Neural progenitor cell (in vitro differentiated cells): ENCODE measurements around the gene CADPS. TPM values are rescaled to one million over a fixed set of nuclear protein-coding genes. Genes with fewer than 3 reads are reported as not detected.

Source experiments
- DNase-seq: peaks from one replicate; pipeline ENCODE4 v3.0.0-alpha.2; 2016; ENCODE audit warnings: low spot score
- H2AFZ ChIP-seq: fragments of 200-600 bp; sonication (generic); replicated peaks from 2 replicates; pipeline ENCODE4 v1.6.1; 2016; ENCODE audit warnings: antibody characterized with exemption
- H3F3A ChIP-seq: fragments of 200-600 bp; sonication (generic); 2 replicates; pipeline ENCODE4 v1.6.1; 2016; ENCODE audit warnings: antibody characterized with exemption, low read depth
- H3K27ac ChIP-seq: fragments of 200-600 bp; sonication (generic); 2 replicates; pipeline ENCODE4 v1.5.1; 2016; ENCODE audit warnings: mild to moderate bottlenecking
- H3K27me3 ChIP-seq: fragments of 200-600 bp; sonication (generic); 2 replicates; pipeline ENCODE4 v1.6.1; 2016; ENCODE audit warnings: mild to moderate bottlenecking, moderate library complexity
- H3K36me3 ChIP-seq: fragments of 200-600 bp; sonication (generic); 2 replicates; pipeline ENCODE4 v1.5.1; 2016
- H3K4me1 ChIP-seq: fragments of 200-600 bp; sonication (generic); 2 replicates; pipeline ENCODE4 v1.6.1; 2016; ENCODE audit warnings: mixed run types
- H3K4me2 ChIP-seq: fragments of 200-600 bp; sonication (generic); 2 replicates; pipeline ENCODE4 v1.6.1; 2016
- H3K4me3 ChIP-seq: fragments of 200-600 bp; sonication (generic); 2 replicates; pipeline ENCODE4 v1.5.1; 2016
- H3K79me2 ChIP-seq: fragments of 200-600 bp; sonication (generic); 2 replicates; pipeline ENCODE4 v1.6.1; 2016; ENCODE audit warnings: low read depth
- H3K9ac ChIP-seq: fragments of 200-600 bp; sonication (generic); 2 replicates; pipeline ENCODE4 v1.6.1; 2016
- H3K9me3 ChIP-seq: fragments of 200-600 bp; sonication (generic); 2 replicates; pipeline ENCODE4 v1.5.1; 2016; ENCODE audit warnings: low read depth
- H4K20me1 ChIP-seq: fragments of 200-600 bp; sonication (generic); 2 replicates; pipeline ENCODE4 v1.6.1; 2016; ENCODE audit warnings: low read depth
- H3K27ac Mint-ChIP-seq: 3 replicates; pipeline ENCODE4 v1.8.0; 2021; ENCODE audit warnings: mixed read lengths
- H3K27me3 Mint-ChIP-seq: 2 replicates; pipeline ENCODE4 v1.8.0; 2022; ENCODE audit warnings: low read depth, mild to moderate bottlenecking, inconsistent platforms, moderate library complexity, mixed read lengths; ENCODE audit not compliant: insufficient read depth
- H3K36me3 Mint-ChIP-seq: 3 replicates; pipeline ENCODE4 v1.8.0; 2021; ENCODE audit warnings: mixed read lengths
- H3K4me1 Mint-ChIP-seq: 3 replicates; pipeline ENCODE4 v1.8.0; 2021; ENCODE audit warnings: mixed read lengths
- H3K4me3 Mint-ChIP-seq: 3 replicates; pipeline ENCODE4 v1.8.0; 2021; ENCODE audit warnings: mild to moderate bottlenecking, moderate library complexity, mixed read lengths
- H3K9me3 Mint-ChIP-seq: 3 replicates; pipeline ENCODE4 v1.8.0; 2020; ENCODE audit warnings: mixed read lengths
- CTCF ChIP-seq: fragments of 200-600 bp; sonication (generic); IDR thresholded peaks from 2 replicates; pipeline ENCODE4 v1.5.1; 2017; ENCODE audit warnings: antibody characterized with exemption, mild to moderate bottlenecking
- EZH2 ChIP-seq: fragments of 200-600 bp; sonication (generic); IDR thresholded peaks from 2 replicates; pipeline ENCODE4 v1.6.1; 2017; ENCODE audit warnings: antibody characterized with exemption, mild to moderate bottlenecking, moderate library complexity
- EZH2phosphoT487 ChIP-seq: fragments of 200-600 bp; sonication (generic); IDR thresholded peaks from 2 replicates; pipeline ENCODE4 v1.6.1; 2017; ENCODE audit warnings: antibody characterized with exemption
- total RNA-seq: library from RNA; depleted of rRNA; stranded (reverse); fragments of >200 nt; gene quantifications from 2 replicates; pipeline ENCODE4 v1.2.3, GENCODE V29; 2015; ENCODE audit warnings: low replicate concordance

The CADPS gene
- total RNA-seq, 1 donor from 2014 or later = 17.3 TPM

- Histone ChIP-seq H3K36me3 (no peaks in the 10 kb centered on the region), H3K27ac (no peak overlapping the region), H3K9me3 (no peaks in the 10 kb centered on the region), H2AFZ (no peak overlapping the region), H3K4me1 (peaks cover 79% of the 10 kb centered on the region), H3K27me3 (peaks cover 100% of the 10 kb centered on the region), H3F3A (peaks cover 84% of the 10 kb centered on the region), H3K9ac (no peak overlapping the region), H3K4me3 (peak overlapping the region; percentile 46), H4K20me1 (peaks cover 95% of the 10 kb centered on the region), H3K4me2 (peak overlapping the region; percentile 81), H3K79me2 (no peaks in the 10 kb centered on the region)
- H3K4me1 Mint-ChIP-seq = peaks cover 69% of the 10 kb centered on the region
- H3K9me3 Mint-ChIP-seq = peaks cover 4% of the 10 kb centered on the region
- peak overlapping the region; percentile 86 for H3K27ac Mint-ChIP-seq
- TF ChIP-seq EZH2phosphoT487 (peak; percentile 72), CTCF (no peak), EZH2 (peak; percentile 86)
- H3K4me3 Mint-ChIP-seq = peak overlapping the region; percentile 90
- peaks cover 11% of the 10 kb centered on the region for H3K36me3 Mint-ChIP-seq
- H3K27me3 Mint-ChIP-seq = peaks cover 88% of the 10 kb centered on the region
- peak; percentile 65 for DNase-seq
Observed at GRCh38 chr3:62370858-62371719, 504.1 kb downstream of the CADPS start.

- Histone ChIP-seq H4K20me1 (peaks cover 90% of the 10 kb centered on the region), H3K9me3 (no peaks in the 10 kb centered on the region), H3F3A (peaks cover 84% of the 10 kb centered on the region), H3K79me2 (no peaks in the 10 kb centered on the region), H3K36me3 (no peaks in the 10 kb centered on the region), H3K4me1 (peaks cover 75% of the 10 kb centered on the region), H3K4me2 (peak overlapping the region; percentile 81), H3K27me3 (peaks cover 96% of the 10 kb centered on the region), H3K27ac (no peak overlapping the region), H3K9ac (no peak overlapping the region), H3K4me3 (peak overlapping the region; percentile 46), H2AFZ (no peak overlapping the region)
- H3K36me3 Mint-ChIP-seq = peaks cover 11% of the 10 kb centered on the region
- H3K9me3 Mint-ChIP-seq = peaks cover 4% of the 10 kb centered on the region
- H3K4me1 Mint-ChIP-seq = peaks cover 69% of the 10 kb centered on the region
- TF ChIP-seq CTCF (no peak), EZH2phosphoT487 (peak; percentile 79), EZH2 (peak; percentile 84)
- H3K27ac Mint-ChIP-seq = peak overlapping the region; percentile 41
- H3K27me3 Mint-ChIP-seq = peaks cover 88% of the 10 kb centered on the region
- DNase-seq = peak; percentile 86
- peak overlapping the region; percentile 90 for H3K4me3 Mint-ChIP-seq
Observed at GRCh38 chr3:62370112-62370857, 504.9 kb downstream of the CADPS start.

GRCh38 chr3:62369476-62369743, 505.8 kb downstream of the CADPS start:
- no peaks in the 10 kb centered on the region for H3K36me3 ChIP-seq
- H3K4me1 Mint-ChIP-seq = peaks cover 60% of the 10 kb centered on the region
- no peak overlapping the region for H2AFZ ChIP-seq
- peak overlapping the region; percentile 8 for H3K4me3 ChIP-seq
- peak overlapping the region; percentile 74 for H3K4me3 Mint-ChIP-seq
- H3K27me3 Mint-ChIP-seq = peaks cover 86% of the 10 kb centered on the region
- no peak for DNase-seq
- no peak overlapping the region for H3K27ac Mint-ChIP-seq
- no peaks in the 10 kb centered on the region for H3K79me2 ChIP-seq
- TF ChIP-seq EZH2 (no peak), CTCF (no peak), EZH2phosphoT487 (no peak)
- no peak overlapping the region for H3K9ac ChIP-seq
- peak overlapping the region; percentile 81 for H3K4me2 ChIP-seq
- H3F3A ChIP-seq = peaks cover 84% of the 10 kb centered on the region
- peaks cover 76% of the 10 kb centered on the region for H3K4me1 ChIP-seq
- H3K27ac ChIP-seq = no peak overlapping the region
- H3K9me3 ChIP-seq = no peaks in the 10 kb centered on the region
- peaks cover 96% of the 10 kb centered on the region for H3K27me3 ChIP-seq
- H3K36me3 Mint-ChIP-seq = peaks cover 11% of the 10 kb centered on the region
- H4K20me1 ChIP-seq = peaks cover 90% of the 10 kb centered on the region
- peaks cover 4% of the 10 kb centered on the region for H3K9me3 Mint-ChIP-seq
